HCT116 (cell line): Measurements from ENCODE around the gene DPYSL4. TPM values are rescaled to one million over a fixed set of nuclear protein-coding genes. Genes with fewer than 3 reads are reported as not detected.

Experiments used
- ATAC-seq: fragments of 200-7000 bp; cut with Tn5 transposase; 2 replicates; pipeline ENCODE4 v1.9.1; 2020; ENCODE audit warnings: mild to moderate bottlenecking, moderate library complexity
- BruUV-seq: library from RNA; stranded (reverse); fragments of 400-500 nt; replicated peaks from 2 replicates; lab custom pipeline; 2021; lab: Mats Ljungman, UMichigan
- CTCF ChIA-PET: fragments of 300-600 bp; sonication (Branson Sonifier 250); formaldehyde crosslinking; loops from one replicate; lab custom pipeline; 2021; ENCODE audit warnings: antibody characterized with exemption; lab: Charles Lee
- POLR2A ChIA-PET: fragments of 300-600, 350-600 bp; sonication (Branson Sonifier 250); formaldehyde crosslinking; loops from one replicate; lab custom pipeline; 2021; ENCODE audit warnings: antibody characterized with exemption; lab: Charles Lee
- RAD21 ChIA-PET, 2 experiments: fragments of 300-600 bp; sonication (Branson Sonifier 250); formaldehyde crosslinking; loops; one replicate each; lab custom pipeline; 2023; ENCODE audit warnings: low total read pairs in 2 of 2; ENCODE audit not compliant: uncharacterized antibody in 2 of 2, unreplicated experiment in 2 of 2, low non-redundant PET in 1 of 2; lab: Charles Lee
- DNase-seq: peaks from one replicate; pipeline ENCODE4 v3.0.0-alpha.2; 2010; ENCODE audit warnings: low read depth, low spot score
- H2AFZ ChIP-seq: fragments of 200-600 bp; shearing (Covaris generic), sonication (generic); 2 replicates; pipeline ENCODE4 v1.6.1; 2017; ENCODE audit warnings: low read depth, mixed run types, mixed read lengths, antibody characterized with exemption, low read length; ENCODE audit not compliant: poor library complexity, severe bottlenecking
- H3K27ac ChIP-seq: 2 replicates; pipeline ENCODE4 v1.5.1; 2012; ENCODE audit warnings: low read depth, low read length
- H3K27me3 ChIP-seq: fragments of 200-600 bp; sonication (generic); 2 replicates; pipeline ENCODE4 v1.6.1; 2016; ENCODE audit warnings: mixed run types, low read length, mixed read lengths; ENCODE audit not compliant: insufficient read depth
- H3K36me3 ChIP-seq, 2 experiments: fragments of 200-500 bp in 1 of 2; fragments of 200-600 bp in 1 of 2; sonication (Bioruptor generic) in 1 of 2; sonication (generic) in 1 of 2; 2 replicates each; pipeline versions ENCODE4 v1.5.1 to v1.6.1; 2014 to 2016; ENCODE audit warnings: low read length in 2 of 2, inconsistent platforms in 1 of 2, mixed read lengths in 1 of 2, mixed run types in 1 of 2; ENCODE audit not compliant: insufficient read depth in 2 of 2, control insufficient read depth in 1 of 2
- H3K4me1 ChIP-seq, 2 experiments: fragments of 200-600 bp in 1 of 2; sonication (generic) in 1 of 2; 2 replicates each; pipeline versions ENCODE4 v1.5.1 to v1.6.1; 2012 to 2017; ENCODE audit warnings: low read length in 2 of 2, inconsistent platforms in 1 of 2, mild to moderate bottlenecking in 1 of 2, mixed read lengths in 1 of 2, mixed run types in 1 of 2, moderate library complexity in 1 of 2; ENCODE audit not compliant: insufficient read depth in 2 of 2, control insufficient read depth in 1 of 2
- H3K4me2 ChIP-seq: fragments of 200-600 bp; sonication (generic); 2 replicates; pipeline ENCODE4 v1.6.1; 2017; ENCODE audit warnings: mixed run types, low read length, mixed read lengths
- H3K4me3 ChIP-seq, 2 experiments: fragments of 200-600 bp in 1 of 2; sonication (generic) in 1 of 2; replicated peaks in 1 of 2; 2 replicates each; pipeline ENCODE4 v1.5.1; 2011 to 2016; ENCODE audit warnings: low read length in 2 of 2, control low read depth in 1 of 2, low read depth in 1 of 2, mild to moderate bottlenecking in 1 of 2, mixed read lengths in 1 of 2, mixed run types in 1 of 2
- H3K79me2 ChIP-seq: fragments of 200-600 bp; sonication (generic); 2 replicates; pipeline ENCODE4 v1.6.1; 2017; ENCODE audit warnings: mild to moderate bottlenecking, mixed run types, low read length, moderate library complexity, mixed read lengths; ENCODE audit not compliant: insufficient read depth
- H3K9ac ChIP-seq: fragments of 200-600 bp; sonication (generic); 2 replicates; pipeline ENCODE4 v1.6.1; 2016; ENCODE audit warnings: low read length, mixed read lengths
- H3K9me2 ChIP-seq: fragments of 200-600 bp; sonication (generic), shearing (Covaris generic); 2 replicates; pipeline ENCODE4 v1.6.1; 2017; ENCODE audit warnings: mixed run types, mild to moderate bottlenecking, moderate library complexity; ENCODE audit not compliant: insufficient read depth
- H3K9me3 ChIP-seq, 2 experiments: fragments of 200-500 bp in 1 of 2; fragments of 200-600 bp in 1 of 2; sonication (Bioruptor generic) in 1 of 2; sonication (generic) in 1 of 2; 2 replicates each; pipeline ENCODE4 v1.6.1; 2014 to 2017; ENCODE audit warnings: low read length in 2 of 2, mixed read lengths in 2 of 2, inconsistent platforms in 1 of 2, low read depth in 1 of 2, mild to moderate bottlenecking in 1 of 2, mixed run types in 1 of 2, moderate library complexity in 1 of 2; ENCODE audit not compliant: control insufficient read depth in 1 of 2, insufficient read depth in 1 of 2
- H4K20me1 ChIP-seq: fragments of 200-600 bp; sonication (generic), shearing (Covaris generic); 2 replicates; pipeline ENCODE4 v1.6.1; 2017; ENCODE audit warnings: mixed run types, mild to moderate bottlenecking, moderate library complexity; ENCODE audit not compliant: insufficient read depth
- CBX3 ChIP-seq: IDR thresholded peaks from 2 replicates; pipeline ENCODE4 v1.6.1; 2012; ENCODE audit warnings: low read depth
- CEBPB ChIP-seq: IDR thresholded peaks from 2 replicates; pipeline ENCODE4 v1.6.1; 2012; ENCODE audit warnings: low read depth
- CTCF ChIP-seq, 3 experiments: fragments of 200-600 bp in 1 of 3; sonication (generic) in 1 of 3; IDR thresholded peaks in 2 of 3; conservative IDR thresholded peaks in 1 of 3; 2 replicates each; pipeline ENCODE4 v1.5.1; 2012 to 2017; ENCODE audit warnings: low read depth in 2 of 3, low read length in 2 of 3, antibody characterized with exemption in 1 of 3, borderline replicate concordance in 1 of 3, control low read depth in 1 of 3, mild to moderate bottlenecking in 1 of 3, mixed read lengths in 1 of 3, mixed run types in 1 of 3, moderate library complexity in 1 of 3; ENCODE audit not compliant: insufficient read depth in 1 of 3
- ELF1 ChIP-seq: IDR thresholded peaks from 2 replicates; pipeline ENCODE4 v1.6.1; 2012; ENCODE audit warnings: low read depth, borderline replicate concordance
- EZH2 ChIP-seq: fragments of 200-600 bp; sonication (generic); IDR thresholded peaks from 2 replicates; pipeline ENCODE4 v1.6.1; 2017; ENCODE audit warnings: antibody characterized with exemption, mixed run types
- EZH2phosphoT487 ChIP-seq: fragments of 200-600 bp; IDR thresholded peaks from 2 replicates; pipeline ENCODE4 v1.6.1; 2018; ENCODE audit warnings: antibody characterized with exemption, borderline replicate concordance
- FOSL1 ChIP-seq: IDR thresholded peaks from 2 replicates; pipeline ENCODE4 v1.6.1; 2012; ENCODE audit warnings: low read depth
- JUND ChIP-seq: IDR thresholded peaks from 2 replicates; pipeline ENCODE4 v1.6.1; 2012
- POLR2A ChIP-seq: IDR thresholded peaks from 2 replicates; pipeline ENCODE4 v1.7.0; 2011; ENCODE audit warnings: borderline replicate concordance; ENCODE audit not compliant: insufficient read depth, insufficient read length; ENCODE audit errors: extremely low read depth
- POLR2AphosphoS5 ChIP-seq: IDR thresholded peaks from 2 replicates; pipeline ENCODE4 v1.6.1; 2011; ENCODE audit warnings: mild to moderate bottlenecking, low read depth, low read length, moderate library complexity
- SIN3A ChIP-seq: IDR thresholded peaks from 2 replicates; pipeline ENCODE4 v1.6.1; 2012; ENCODE audit warnings: low read depth
- SP1 ChIP-seq: IDR thresholded peaks from 2 replicates; pipeline ENCODE4 v1.6.1; 2012; ENCODE audit warnings: low read depth
- TCF7L2 ChIP-seq: IDR thresholded peaks from 2 replicates; pipeline ENCODE4 v1.7.0; 2011; ENCODE audit warnings: borderline replicate concordance, inconsistent platforms; ENCODE audit not compliant: insufficient read depth, insufficient read length; ENCODE audit errors: extremely low read depth
- YY1 ChIP-seq: IDR thresholded peaks from 2 replicates; pipeline ENCODE4 v1.6.1; 2011; ENCODE audit warnings: low read length, low read depth, moderate library complexity, mild to moderate bottlenecking; ENCODE audit not compliant: insufficient replicate concordance; ENCODE audit errors: extremely low read depth
- ZFX ChIP-seq: fragments of 450-650 bp; IDR thresholded peaks from 2 replicates; pipeline ENCODE4 v1.6.1; 2017
- ZNF274 ChIP-seq: fragments of 200-500 bp; sonication (Bioruptor generic); IDR thresholded peaks from 2 replicates; pipeline ENCODE4 v1.6.1; 2014; ENCODE audit warnings: mild to moderate bottlenecking, low read depth, low read length, inconsistent platforms
- intact Hi-C: fragments of 100-400 bp; cut with micrococcal nuclease; formaldehyde crosslinking; loops from 2 replicates; pipeline ENCODE4 v1.10.0; 2022
- total RNA-seq: library from RNA; stranded (reverse); gene quantifications from one replicate; pipeline ENCODE4 v1.2.1, GENCODE V29; 2021; ENCODE audit not compliant: unreplicated experiment

Gene DPYSL4
- total RNA-seq, 1 experiment from 2014 or later, result 5.4 TPM

GRCh38 chr10:132140167-132140925 is 46.4 kb upstream of the DPYSL4 start:
- Histone ChIP-seq H3K27me3 (no peaks in the 10 kb centered on the region), H3K79me2 (no peaks in the 10 kb centered on the region), H4K20me1 (no peaks in the 10 kb centered on the region), H3K9me2 (no peaks in the 10 kb centered on the region), H3K4me2 (no peak overlapping the region), H3K4me1 (peaks cover 0 to 3% of the 10 kb centered on the region in 2 experiments; a peak in 1 of 4 replicates), H2AFZ (no peak overlapping the region), H3K9me3 (no peaks in the 10 kb centered on the region), H3K4me3 (no peak overlapping the region), H3K36me3 (no peaks in the 10 kb centered on the region), H3K27ac (no peak overlapping the region), H3K9ac (no peak overlapping the region)
- ChIA-PET RAD21 (no interaction called here), POLR2A (no interaction called here), CTCF (no interaction called here)
- intact Hi-C loops, result no loop called here
- no peak for DNase-seq
- BruUV-seq, result no TSS peak
- TF ChIP-seq CEBPB (no peak), ELF1 (no peak), POLR2AphosphoS5 (no peak), EZH2 (no peak)
- no peak for ATAC-seq

- intact Hi-C loops, result no loop called here
- no TSS peak for BruUV-seq
- ChIA-PET RAD21 (no interaction called here), CTCF (interaction anchor here (1.5 kb wide), 1 partner anchor 255 kb away, joined by 3 read pairs; no protein-coding TSS in a partner anchor), POLR2A (no interaction called here)
- ATAC-seq (no peak), DNase-seq (no peak)
- no peak overlapping the region for H3K27ac ChIP-seq
- H3K9ac ChIP-seq, result no peak overlapping the region
- no peaks in the 10 kb centered on the region for H3K79me2 ChIP-seq
- H3K9me2 ChIP-seq, result no peaks in the 10 kb centered on the region
- H4K20me1 ChIP-seq, result no peaks in the 10 kb centered on the region
- H3K9me3 ChIP-seq, result no peaks in the 10 kb centered on the region
- no peaks in the 10 kb centered on the region for H3K36me3 ChIP-seq
- no peak overlapping the region for H2AFZ ChIP-seq
- H3K4me3 ChIP-seq, result no peak overlapping the region
- no peak overlapping the region for H3K4me2 ChIP-seq
- H3K27me3 ChIP-seq, result no peaks in the 10 kb centered on the region
- H3K4me1 ChIP-seq, result peaks cover 0 to 3% of the 10 kb centered on the region in 2 experiments; a peak in 1 of 4 replicates
- TF ChIP-seq ZNF274, result no peak
- TF ChIP-seq TCF7L2, result no peak
- TF ChIP-seq POLR2AphosphoS5, result no peak
- no peak for TF ChIP-seq CTCF (IDR thresholded peaks at IDR 0.05 in 2 of 3, conservative IDR thresholded peaks at IDR 0.05 in 1 of 3; ENCODE audit: borderline replicate concordance in 1 of 3, insufficient read depth in 1 of 3, low read depth in 2 of 3, low read length in 2 of 3)
- no peak for TF ChIP-seq ELF1
- TF ChIP-seq FOSL1, result no peak
- TF ChIP-seq JUND, result no peak
- no peak for TF ChIP-seq POLR2A
- no peak for TF ChIP-seq CEBPB
- TF ChIP-seq EZH2phosphoT487, result no peak
- TF ChIP-seq YY1, result no peak
- TF ChIP-seq CBX3, result no peak
- TF ChIP-seq ZFX, result no peak
- TF ChIP-seq SP1, result no peak
- no peak for TF ChIP-seq SIN3A
Observed at GRCh38 chr10:132141076-132141475, 45.7 kb upstream of the DPYSL4 start.
